Motor neuron (in vitro differentiated cells): ENCODE measurements around the gene VOPP1. TPM values are rescaled to one million over a fixed set of nuclear protein-coding genes. Genes with fewer than 3 reads are reported as not detected.
"Not testable (repeated sequence)": the region's sequence is repeated elsewhere in the genome, so short reads cannot be mapped to it uniquely, and the experiment has no call there.

ENCODE experiments used
- ATAC-seq, 8 experiments: fragments of 200-7000 bp; cut with Tn5 transposase; replicated peaks in 6 of 8; 2 replicates each; pipeline ENCODE4 v1.8.0; 2021; ENCODE audit warnings: mild to moderate bottlenecking in 8 of 8, moderate library complexity in 8 of 8
- H3K27ac ChIP-seq, 2 donors: fragments of 250-450 bp; sonication (Bioruptor Pico); 2 replicates each; pipeline ENCODE4 v1.9.0; 2021; ENCODE audit warnings: antibody characterized with exemption in 2 of 2, mild to moderate bottlenecking in 2 of 2, moderate library complexity in 1 of 2
- H3K4me1 ChIP-seq, 2 donors: fragments of 250-450 bp; sonication (Bioruptor Pico); replicated peaks in 1 of 2; 2 replicates each; pipeline ENCODE4 v1.6.1; 2021; ENCODE audit warnings: antibody characterized with exemption in 2 of 2, mild to moderate bottlenecking in 2 of 2, moderate library complexity in 1 of 2
- H3K4me3 ChIP-seq, 5 donors: fragments of 250-450 bp; sonication (Bioruptor Pico); 2 replicates each; pipeline ENCODE4 v1.9.0; 2021; ENCODE audit warnings: antibody characterized with exemption in 5 of 5, mild to moderate bottlenecking in 5 of 5, moderate library complexity in 4 of 5
- WGBS, 10 experiments: fragments of 450-650 bp; shearing (Covaris generic); methylation state at CpG; one replicate each; pipeline ENCODE4 v1.0.0; 2022; 5-methylcytosine and 5-hydroxymethylcytosine counted together
- in situ Hi-C, 9 experiments: fragments of 400-800 bp; cut with MboI; loops; one replicate each; pipeline ENCODE4 v1.15.0; 2021; ENCODE audit warnings: low sequenced_read_pairs in 9 of 9, low pct_unique_long_range_greater_than_20kb in 2 of 9; ENCODE audit not compliant: unreplicated experiment in 9 of 9
- total RNA-seq, 8 experiments: library from RNA; unstranded; fragments of 300-600 nt; gene quantifications; 2 replicates each; pipeline versions ENCODE4 v1.2.3 to v1.2.4, GENCODE V29; 2022

Gene VOPP1
- total RNA-seq, result 100 to 1,000 TPM in 1 of 8 experiments, 10 to 100 TPM in 7; 43.9 to 131 (median 56.3) TPM

DNA sequence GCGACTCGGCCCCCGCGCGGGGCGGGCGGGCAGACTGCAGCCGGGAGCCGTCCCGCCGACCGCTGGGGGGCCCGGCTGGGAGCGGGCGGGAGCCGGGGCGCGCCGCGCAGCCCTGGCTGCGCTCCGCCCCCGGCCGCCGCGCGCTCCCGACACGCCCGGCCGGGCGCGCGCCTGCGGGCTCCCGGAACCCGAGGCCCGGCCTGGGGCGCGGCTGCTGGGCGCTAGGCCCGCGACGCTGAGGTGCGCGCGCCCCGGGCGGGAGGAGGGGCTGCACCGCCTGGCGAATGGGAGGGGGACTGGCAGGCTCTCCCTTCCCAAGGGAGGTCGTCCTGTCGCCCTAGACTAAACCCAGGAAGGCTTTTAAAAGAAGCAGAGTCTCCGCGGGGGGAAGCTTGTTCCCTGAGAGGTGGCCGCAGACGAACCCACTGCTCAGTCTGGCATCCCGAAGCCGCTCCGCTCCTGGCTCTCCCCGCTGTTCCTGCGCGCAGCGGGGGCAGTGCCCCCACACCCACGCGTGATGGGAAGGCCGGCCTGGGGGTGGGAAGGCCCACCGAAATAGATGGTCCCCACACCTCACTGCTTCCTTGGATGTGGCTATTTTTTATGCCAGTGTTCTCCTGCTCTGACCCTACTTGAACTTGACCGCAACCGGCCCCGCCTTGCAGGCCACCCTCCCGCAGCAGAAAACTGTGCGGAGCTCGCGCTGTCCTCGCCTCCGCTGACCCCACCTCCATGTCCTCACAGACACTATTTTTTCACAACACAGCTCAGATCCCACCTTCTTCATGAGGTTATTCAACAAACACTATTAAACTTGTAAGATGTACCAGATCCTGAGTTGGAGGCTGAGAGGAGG, at the start of gene VOPP1:
Gene VOPP1, minus strand, starts transcription at position 125 of the 856 bp plus-strand sequence. CDS start 178 bp downstream, outside the sequence.
- peaks cover 33 to 35% of the 10 kb centered on the region in 2 donors for H3K4me1 ChIP-seq
- peak within 1 kb of the TSS; percentile 78 to 99 (median 95) for H3K4me3 ChIP-seq
- ATAC-seq, result peak; percentile 32 to 85 (median 76)
- peak within 1 kb of the TSS; percentile 71 for H3K27ac ChIP-seq
- in situ Hi-C loops, result loop anchor here in 2 of 9 experiments (25.0 kb wide), 2 partner anchors 110 to 285 kb away; no protein-coding TSS in a partner anchor
- 0 to 40% (median 0%) methylated on average over 1 to 17 of the region's 77 CpGs; no CpG with 5 or more reads in 2 of the 10 experiments for WGBS, 10 experiments

DNA sequence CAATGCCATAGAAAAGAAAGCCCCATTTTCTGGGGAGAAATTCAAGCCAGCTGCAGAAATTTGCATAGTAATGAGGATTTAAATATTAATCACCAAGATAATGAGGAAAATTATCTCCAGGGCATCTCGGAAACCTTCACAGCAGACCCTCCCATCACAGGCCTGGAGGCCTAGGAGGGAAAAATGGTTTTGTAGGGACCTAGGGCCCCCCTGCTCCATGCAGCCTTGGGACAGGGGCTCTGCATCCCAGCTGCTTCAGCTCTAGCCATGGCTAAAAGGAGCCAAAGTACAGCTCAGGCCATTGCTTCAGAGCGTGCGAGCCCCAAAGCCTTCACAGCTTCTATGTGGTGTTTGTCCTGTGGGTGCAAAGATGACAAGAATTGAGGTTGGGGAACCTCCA, 46.6 kb upstream of the VOPP1 start:
- ATAC-seq, result no peak
- 0 to 68% (median 25%) methylated on average over 1 to 3 of the region's 3 CpGs; no CpG with 5 or more reads in 4 of the 10 experiments for WGBS, 10 experiments
- in situ Hi-C loops, result no loop called here
- H3K4me3 ChIP-seq, result no peak overlapping the region
- no peaks in the 10 kb centered on the region for H3K4me1 ChIP-seq
- H3K27ac ChIP-seq, result no peak overlapping the region

GRCh38 chr7:55614365-55615064, 42.2 kb upstream of the VOPP1 start:
- in situ Hi-C loops, H3K4me1 ChIP-seq, H3K27ac ChIP-seq, H3K4me3 ChIP-seq: not testable (repeated sequence)
- ATAC-seq, result peak in 2 of 8 experiments; percentile 63 to 83
- WGBS, 10 experiments, result 29 to 72% (median 53%) methylated on average over 1 to 2 of the region's 2 CpGs; no CpG with 5 or more reads in 6 of the 10 experiments

GRCh38 chr7:55609726-55610125, 37.4 kb upstream of the VOPP1 start:
- WGBS, 10 experiments, result 0 to 83% (median 37%) methylated on average over 1 of the region's 1 CpG; no CpG with 5 or more reads in 4 of the 10 experiments
- ATAC-seq, in situ Hi-C loops, H3K27ac ChIP-seq, H3K4me1 ChIP-seq, H3K4me3 ChIP-seq: not testable (repeated sequence)

- H3K27ac ChIP-seq, ATAC-seq, in situ Hi-C loops, H3K4me3 ChIP-seq, H3K4me1 ChIP-seq: not testable (repeated sequence)
Measured at GRCh38 chr7:55605661-55606060, 33.4 kb upstream of the VOPP1 start.

DNA sequence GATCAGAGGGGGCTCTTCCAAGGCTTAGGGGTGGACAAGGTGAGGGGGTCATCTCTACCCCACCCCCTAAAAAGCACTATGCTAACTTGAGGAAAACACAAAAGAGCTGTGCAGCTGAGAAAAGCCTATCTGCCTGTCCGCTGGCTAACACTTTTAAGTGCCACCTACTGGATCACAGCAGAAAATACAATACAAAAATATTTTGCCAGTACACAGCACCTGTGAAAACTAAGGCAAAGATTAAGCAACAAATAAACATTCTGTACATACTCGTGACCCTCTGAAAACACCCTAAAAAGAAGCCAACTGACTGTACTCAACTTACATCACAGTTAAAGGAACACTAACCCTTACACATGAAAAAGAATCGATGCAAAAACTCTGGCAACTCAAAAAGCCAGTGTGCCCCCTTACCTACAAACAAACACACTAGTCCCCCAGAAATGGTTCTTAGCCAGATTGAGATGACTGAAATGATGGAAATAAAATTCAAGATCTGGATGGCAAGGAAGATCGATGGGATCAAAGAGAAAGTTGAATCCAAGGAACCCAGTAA, 25.7 kb upstream of the VOPP1 start:
- ATAC-seq, result peak in 3 of 8 experiments; percentile 46 to 70 (median 69)
- in situ Hi-C loops, result loop anchor here in 2 of 9 experiments (25.0 kb wide), 2 partner anchors 311 to 336 kb away; no protein-coding TSS in a partner anchor
- WGBS, 10 experiments, result 19 to 82% (median 48%) methylated on average over 1 to 4 of the region's 4 CpGs; no CpG with 5 or more reads in 3 of the 10 experiments
- not testable (repeated sequence) for H3K4me3 ChIP-seq, H3K27ac ChIP-seq, H3K4me1 ChIP-seq

GRCh38 chr7:55597214-55597739, 25.0 kb upstream of the VOPP1 start:
- H3K4me1 ChIP-seq, ATAC-seq, H3K27ac ChIP-seq, H3K4me3 ChIP-seq: not testable (repeated sequence)
- in situ Hi-C loops, result loop anchor here in 2 of 9 experiments (25.0 kb wide), 2 partner anchors 310 to 335 kb away; no protein-coding TSS in a partner anchor
- no CpG with 5 or more reads among the region's 2 CpGs for WGBS, 10 experiments

DNA sequence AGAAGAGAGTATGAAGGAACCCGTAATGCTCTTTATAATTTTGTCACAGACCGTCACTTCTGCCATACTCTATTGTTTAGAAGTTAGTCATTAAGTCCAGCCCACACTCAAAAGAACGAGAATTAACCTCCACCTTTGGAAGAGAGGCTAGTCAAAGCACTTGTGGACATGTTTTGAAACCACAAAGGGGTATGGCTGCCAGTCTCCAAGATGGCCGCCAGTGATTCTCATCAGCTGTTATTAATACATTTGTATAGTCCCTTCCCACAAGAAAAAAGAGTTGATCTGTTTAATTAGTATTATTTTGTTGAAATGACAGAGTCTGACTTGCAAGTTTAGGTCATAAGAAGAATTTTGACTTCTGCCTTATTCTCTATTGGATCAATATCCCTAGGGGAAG, 23.2 kb upstream of the VOPP1 start:
- Histone ChIP-seq H3K4me1 (no peaks in the 10 kb centered on the region), H3K27ac (no peak overlapping the region), H3K4me3 (no peak overlapping the region)
- in situ Hi-C loops, result loop anchor here in 2 of 9 experiments (25.0 kb wide), 2 partner anchors 308 to 333 kb away; no protein-coding TSS in a partner anchor
- 33 to 100% (median 56%) methylated on average over 1 to 4 of the region's 4 CpGs for whole genome bisulfite sequencing, 10 experiments
- no peak for ATAC-seq

DNA sequence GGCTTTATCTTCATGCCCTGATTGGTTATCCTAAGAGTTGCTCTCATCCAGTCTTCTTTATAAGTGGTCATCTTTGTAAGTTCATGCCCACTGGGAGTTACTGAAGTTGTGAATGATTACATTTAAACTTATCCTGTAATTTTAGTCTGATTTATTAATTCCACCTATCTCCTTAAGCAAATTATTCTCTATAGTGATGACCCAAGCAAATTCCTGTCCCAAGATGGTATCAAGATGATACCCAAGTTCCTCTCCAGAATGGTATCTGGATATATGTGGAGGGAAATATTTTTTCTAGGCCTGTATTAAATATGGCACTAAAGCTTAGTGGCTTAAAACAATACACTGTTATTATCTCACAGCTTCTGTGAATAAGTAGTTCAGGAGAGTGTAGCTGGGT, 22.6 kb upstream of the VOPP1 start:
- H3K4me3 ChIP-seq, result no peak overlapping the region
- no peak overlapping the region for H3K27ac ChIP-seq
- in situ Hi-C loops, result loop anchor here in 2 of 9 experiments (25.0 kb wide), 2 partner anchors 308 to 333 kb away; no protein-coding TSS in a partner anchor
- H3K4me1 ChIP-seq, result no peaks in the 10 kb centered on the region
- no peak for ATAC-seq

DNA sequence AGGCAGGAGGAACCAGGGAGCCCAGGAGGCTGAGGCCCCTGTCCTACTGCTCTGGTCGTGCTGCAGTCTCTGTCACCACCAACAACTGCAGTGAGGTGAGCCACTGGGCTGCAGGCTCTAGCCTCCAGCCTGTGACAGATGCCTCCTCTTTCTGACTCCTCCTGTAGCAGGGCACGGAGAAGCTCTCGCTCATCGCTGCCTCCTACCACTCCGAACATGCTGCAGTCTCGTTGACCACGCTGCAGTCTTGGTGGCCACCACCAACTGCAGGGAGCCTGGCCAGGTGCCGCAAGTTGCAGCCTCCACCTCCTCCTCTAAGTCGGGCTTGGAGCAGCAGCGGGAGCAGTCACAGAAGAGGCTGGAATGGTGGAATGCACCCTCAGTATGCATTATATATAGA, 22.1 kb upstream of the VOPP1 start:
- 81 to 100% (median 87%) methylated on average over 1 to 10 of the region's 10 CpGs; no CpG with 5 or more reads in 4 of the 10 experiments for WGBS, 10 experiments
- in situ Hi-C loops, result loop anchor here in 2 of 9 experiments (25.0 kb wide), 2 partner anchors 307 to 332 kb away; no protein-coding TSS in a partner anchor
- ATAC-seq, result no peak
- Histone ChIP-seq H3K4me1 (no peaks in the 10 kb centered on the region), H3K4me3 (no peak overlapping the region), H3K27ac (no peak overlapping the region)

GRCh38 chr7:55593515-55594318, 21.4 kb upstream of the VOPP1 start:
- peak; percentile 27 to 94 (median 58) for ATAC-seq
- 0 to 80% (median 27%) methylated on average over 1 to 7 of the region's 14 CpGs; no CpG with 5 or more reads in 5 of the 10 experiments for WGBS, 10 experiments
- no peaks in the 10 kb centered on the region for H3K4me1 ChIP-seq
- H3K4me3 ChIP-seq, result no peak overlapping the region
- in situ Hi-C loops, result loop anchor here in 2 of 9 experiments (25.0 kb wide), 2 partner anchors 306 to 331 kb away; no protein-coding TSS in a partner anchor
- no peak overlapping the region for H3K27ac ChIP-seq

GRCh38 chr7:55593172-55593514, 20.8 kb upstream of the VOPP1 start:
- Histone ChIP-seq H3K27ac (no peak overlapping the region), H3K4me1 (no peaks in the 10 kb centered on the region), H3K4me3 (no peak overlapping the region)
- WGBS, 10 experiments, result 21 to 67% (median 36%) methylated on average over 1 to 3 of the region's 4 CpGs; no CpG with 5 or more reads in 6 of the 10 experiments
- ATAC-seq, result peak in 1 of 8 experiments; percentile 8
- in situ Hi-C loops, result loop anchor here in 2 of 9 experiments (25.0 kb wide), 2 partner anchors 306 to 331 kb away; no protein-coding TSS in a partner anchor
